LHCN-M2 (cell line): Measurements from ENCODE around the gene ZDHHC11. TPM values are rescaled to one million over a fixed set of nuclear protein-coding genes. Genes with fewer than 3 reads are reported as not detected.
"Not testable (repeated sequence)": the region's sequence is repeated elsewhere in the genome, so short reads cannot be mapped to it uniquely, and the experiment has no call there.

Source experiments
- DNase-seq: peaks from one replicate; pipeline ENCODE4 v3.0.0-alpha.2; 2012; ENCODE audit warnings: low read depth
- total RNA-seq: library from RNA; depleted of rRNA; stranded (reverse); fragments of >200 nt; gene quantifications from 2 replicates; pipeline ENCODE4 v1.2.3, GENCODE V29; 2014

Gene ZDHHC11
- total RNA-seq, 1 experiment from 2014 or later, result 0.17 TPM

GRCh38 chr5:807719-808514 lies 42.9 kb downstream of the ZDHHC11 start:
- not testable (repeated sequence) for DNase-seq

DNA sequence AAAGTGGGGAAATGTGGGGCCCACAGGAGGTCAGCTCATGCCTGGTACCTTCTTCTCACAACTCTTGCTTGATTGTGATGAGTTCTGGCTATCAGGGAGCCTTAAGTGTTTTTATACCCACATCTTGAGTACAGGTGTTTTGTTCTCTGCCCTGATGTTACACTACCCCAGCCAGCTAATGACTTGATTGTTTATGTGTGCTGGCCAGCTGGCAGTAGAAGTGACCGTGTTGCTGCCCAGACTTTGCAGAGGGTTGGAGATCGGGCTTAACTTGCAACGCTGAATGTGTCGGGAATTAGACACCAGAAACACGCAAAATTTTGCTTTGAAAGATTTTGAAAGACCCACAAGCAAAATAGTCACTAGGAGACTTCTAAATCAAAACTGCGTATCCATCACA lies 49.3 kb downstream of the ZDHHC11 start:
- no peak for DNase-seq

DNA sequence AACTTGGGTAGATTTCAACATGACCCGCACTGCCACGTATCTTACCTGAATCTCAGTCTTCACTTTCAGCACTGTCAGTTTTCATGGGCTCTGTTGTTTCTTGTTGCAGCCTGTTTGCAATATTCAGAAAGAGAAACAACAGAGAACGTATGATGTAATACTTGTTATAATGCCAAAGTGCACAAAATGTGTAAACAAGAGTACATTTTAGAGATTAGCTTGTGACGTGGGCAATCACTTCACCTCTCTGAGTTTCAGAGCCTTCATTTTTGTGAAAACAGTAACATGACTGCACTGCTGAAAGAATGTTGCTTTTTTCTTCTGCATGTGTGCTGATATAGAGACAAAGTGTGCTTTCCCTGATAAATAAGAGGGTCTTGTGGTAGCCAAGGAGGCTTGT lies 49.7 kb downstream of the ZDHHC11 start:
- not testable (repeated sequence) for DNase-seq

- not testable (repeated sequence) for DNase-seq
Measured at GRCh38 chr5:798505-799138, 52.2 kb downstream of the ZDHHC11 start.

- DNase-seq, result not testable (repeated sequence)
Measured at GRCh38 chr5:797986-798385, 52.8 kb downstream of the ZDHHC11 start.

DNA sequence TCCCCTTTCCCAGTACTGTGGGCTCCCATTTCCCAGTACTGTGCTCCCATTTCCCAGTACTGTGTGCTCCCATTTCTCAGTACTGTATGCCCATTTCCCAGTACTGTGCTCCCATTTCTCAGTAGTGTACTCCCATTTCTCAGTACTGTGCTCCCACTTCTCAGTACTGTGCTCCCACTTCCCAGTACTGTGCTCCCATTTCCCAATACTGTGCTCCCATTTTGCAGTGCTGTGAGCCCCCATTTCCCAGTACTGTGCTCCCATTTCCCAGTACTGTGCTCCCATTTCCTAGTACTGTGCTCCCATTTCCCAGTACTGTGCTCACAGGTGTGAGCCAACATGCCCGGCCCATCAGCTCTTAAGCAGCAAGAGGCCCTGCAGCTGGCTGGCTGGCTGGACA lies 54.9 kb downstream of the ZDHHC11 start:
- DNase-seq, result not testable (repeated sequence)

DNA sequence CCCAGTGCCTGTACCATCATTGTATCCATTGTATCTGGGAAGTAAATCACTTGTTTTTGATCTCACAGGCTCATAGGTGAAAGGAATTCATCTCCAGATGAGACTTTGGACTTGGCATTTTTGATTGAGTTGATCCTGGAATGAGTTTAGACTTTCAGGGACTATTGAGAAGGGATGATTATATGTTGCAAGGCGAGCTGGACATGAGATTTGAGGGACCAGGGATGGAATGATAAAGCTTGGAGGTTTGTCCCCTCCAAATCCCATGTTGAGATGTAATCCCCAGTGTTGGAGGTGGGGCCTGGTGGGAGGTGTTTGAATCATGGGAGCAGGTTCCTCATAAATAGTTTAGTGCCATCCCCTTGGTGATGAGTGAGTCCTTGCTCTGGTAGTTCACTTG lies 55.8 kb downstream of the ZDHHC11 start:
- not testable (repeated sequence) for DNase-seq

- DNase-seq, result not testable (repeated sequence)
Measured at GRCh38 chr5:788703-789102, 62.1 kb downstream of the ZDHHC11 start.

DNA sequence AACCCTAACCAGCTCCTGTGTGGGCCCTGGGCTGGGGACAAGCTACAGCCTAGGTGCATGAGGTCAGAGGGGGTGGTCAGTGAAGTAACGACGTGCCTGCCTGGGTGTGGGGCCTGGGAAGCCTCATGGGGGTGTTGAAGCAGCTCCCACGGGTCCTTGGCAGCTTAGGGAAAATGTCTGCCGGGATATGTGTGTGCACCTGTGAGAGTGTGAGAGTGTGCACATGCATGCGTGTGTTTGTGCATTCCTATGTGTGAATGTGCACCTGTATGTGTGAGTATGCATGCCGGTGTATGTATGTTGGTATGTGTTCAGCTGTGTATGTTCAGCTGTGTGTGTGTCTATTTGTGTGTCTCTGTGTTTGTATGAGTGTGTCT lies 62.9 kb downstream of the ZDHHC11 start:
- not testable (repeated sequence) for DNase-seq

GRCh38 chr5:787224-787856 lies 63.4 kb downstream of the ZDHHC11 start:
- DNase-seq, result not testable (repeated sequence)

GRCh38 chr5:785181-785705 lies 65.5 kb downstream of the ZDHHC11 start:
- not testable (repeated sequence) for DNase-seq

GRCh38 chr5:784428-785177 lies 66.2 kb downstream of the ZDHHC11 start, which contains the start of gene ZDHHC11B:
TSS of gene ZDHHC11B (minus strand) at chr5:784729. CDS start at chr5:766919, 17,810 bp downstream.
- DNase-seq, result not testable (repeated sequence)

GRCh38 chr5:783881-784427 lies 66.8 kb downstream of the ZDHHC11 start:
- DNase-seq, result not testable (repeated sequence)

DNA sequence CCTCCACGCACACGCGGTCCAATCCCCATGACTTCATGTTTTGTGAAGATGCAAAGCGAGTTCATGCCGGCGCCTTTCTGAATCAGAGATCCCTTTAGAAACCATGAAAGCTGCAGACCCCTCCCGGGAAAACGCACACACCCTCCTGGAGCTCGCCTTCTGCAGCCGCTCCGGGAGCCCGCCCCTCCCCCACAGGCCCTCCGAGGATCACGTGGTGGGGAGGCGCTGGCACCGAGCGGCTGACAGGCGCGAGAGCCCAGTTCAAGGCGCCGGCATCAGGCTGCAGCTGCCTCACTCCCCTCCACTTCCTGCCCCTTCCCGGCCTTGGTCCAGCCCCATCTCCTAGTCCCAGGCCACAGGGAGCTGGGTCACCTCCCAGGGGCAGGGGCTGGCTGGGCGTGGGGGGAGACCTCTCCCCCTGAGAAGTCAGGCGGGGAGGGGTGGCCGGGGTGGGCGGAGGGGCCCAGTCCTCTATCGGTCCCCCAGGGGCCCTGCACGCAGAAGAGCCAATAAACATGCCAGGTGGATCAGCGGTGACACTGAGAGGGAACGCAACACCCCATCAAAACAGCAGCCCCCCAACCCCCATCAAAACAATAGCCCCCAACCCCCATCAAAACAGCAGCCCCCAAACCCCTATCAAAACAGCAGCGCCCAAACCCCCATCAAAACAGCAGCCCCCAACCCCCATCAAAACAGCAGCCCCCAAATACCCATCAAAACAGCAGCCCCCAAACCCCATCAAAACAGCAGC lies 67.6 kb downstream of the ZDHHC11 start:
- not testable (repeated sequence) for DNase-seq

- DNase-seq, result not testable (repeated sequence)
Measured at GRCh38 chr5:782356-782755, 68.4 kb downstream of the ZDHHC11 start.

- not testable (repeated sequence) for DNase-seq
Measured at GRCh38 chr5:780571-780970, 70.2 kb downstream of the ZDHHC11 start.

DNA sequence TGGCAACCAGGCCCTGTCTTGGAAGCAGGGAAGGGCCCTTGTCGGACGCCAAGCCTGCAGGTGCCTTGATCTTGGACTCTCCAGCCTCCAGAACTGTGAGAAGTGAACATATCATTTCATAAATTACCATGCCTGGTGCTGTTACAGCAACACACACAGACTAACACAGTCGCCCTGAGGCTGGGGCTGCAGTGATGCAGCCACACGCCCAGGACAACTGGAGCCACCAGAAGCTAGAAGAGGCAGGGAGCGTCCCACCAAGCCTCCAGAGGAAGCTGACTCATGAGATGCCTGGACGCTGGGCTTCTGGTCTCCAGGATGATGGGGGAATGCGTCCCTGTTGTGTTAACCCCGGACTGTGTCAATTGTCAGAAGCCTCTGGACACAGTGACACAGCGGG lies 71.8 kb downstream of the ZDHHC11 start:
- DNase-seq, result not testable (repeated sequence)

- DNase-seq, result not testable (repeated sequence)
Measured at GRCh38 chr5:778421-778820, 72.4 kb downstream of the ZDHHC11 start.

DNA sequence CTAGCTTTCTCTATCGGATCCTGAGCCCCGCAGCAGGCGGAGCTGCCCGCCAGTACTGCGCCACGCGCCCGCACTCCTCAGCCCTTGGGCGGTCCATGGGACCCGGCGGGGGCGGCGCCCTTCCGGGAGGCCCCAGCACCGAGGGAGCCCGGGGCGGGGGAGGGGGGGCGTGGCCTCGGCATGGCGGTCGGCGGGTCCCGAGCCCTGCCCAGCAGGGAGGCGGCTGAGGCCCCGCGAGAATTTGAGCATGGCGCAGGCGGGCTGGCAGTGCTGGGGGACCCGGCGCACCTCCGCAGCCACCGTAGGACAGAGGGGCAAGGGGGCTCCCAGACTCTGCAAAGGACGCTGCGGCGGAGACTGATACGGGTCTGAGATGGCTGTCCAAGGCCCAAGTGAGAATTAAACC lies 73.0 kb downstream of the ZDHHC11 start:
- no peak for DNase-seq
